ENCODE data around the gene CYP2C18. TPM values are rescaled to one million over a fixed set of nuclear protein-coding genes. Genes with fewer than 3 reads are reported as not detected.
"Not testable (repeated sequence)": the region's sequence is repeated elsewhere in the genome, so short reads cannot be mapped to it uniquely, and the experiment has no call there.

The CYP2C18 gene
- total RNA-seq: under 1 TPM in 2 of 8 experiments, not detected in 6; 0.17 to 0.31 TPM

GRCh38 chr10:94683214-94684054, at the start of gene CYP2C18:
Gene CYP2C18 (plus strand): TSS chr10:94683729. CDS start chr10:94683820, 91 bp downstream.
- in situ Hi-C loops (cut with MboI; ENCODE audit: low pct_unique_long_range_greater_than_20kb in 2 of 9, low sequenced_read_pairs in 9 of 9, unreplicated experiment in 9 of 9): no loop called here
- 33 to 100% (median 76%) methylated on average over 1 to 9 of the region's 10 CpGs for WGBS, 10 experiments
- Histone ChIP-seq H3K4me3 (no peak within 1 kb of the TSS), H3K27ac (no peak within 1 kb of the TSS), H3K4me1 (replicated peaks in 1 of 2) (no peaks in the 10 kb centered on the region)
- ATAC-seq (replicated peaks in 6 of 8): peak in 1 of 8 experiments; percentile 28

GRCh38 chr10:94638097-94638496, 45.4 kb upstream of the CYP2C18 start:
- H3K4me3 ChIP-seq; ATAC-seq (replicated peaks in 6 of 8): not testable (repeated sequence)
- 51 to 100% (median 93%) methylated on average over 2 to 4 of the region's 4 CpGs; no CpG with 5 or more reads in 1 of the 10 experiments for WGBS, 10 experiments

GRCh38 chr10:94639902-94640301, 43.6 kb upstream of the CYP2C18 start:
- in situ Hi-C loops (cut with MboI; ENCODE audit: low pct_unique_long_range_greater_than_20kb in 2 of 9, low sequenced_read_pairs in 9 of 9, unreplicated experiment in 9 of 9): loop anchor here in 3 of 9 experiments (25.0 kb wide), 2 partner anchors 597 to 722 kb away; no protein-coding TSS in a partner anchor
- Histone ChIP-seq H3K27ac (no peak overlapping the region), H3K4me3 (no peak overlapping the region), H3K4me1 (replicated peaks in 1 of 2) (no peaks in the 10 kb centered on the region)
- ATAC-seq (replicated peaks in 6 of 8): no peak
- WGBS, 10 experiments: 80 to 87% (median 84%) methylated on average over 1 to 5 of the region's 8 CpGs; no CpG with 5 or more reads in 7 of the 10 experiments

More at GRCh38 chr10:94638097-94638496, 45.4 kb upstream of the CYP2C18 start:
- not testable (repeated sequence) for H3K27ac ChIP-seq; H3K4me1 ChIP-seq (replicated peaks in 1 of 2)
- in situ Hi-C loops (cut with MboI; ENCODE audit: low pct_unique_long_range_greater_than_20kb in 2 of 9, low sequenced_read_pairs in 9 of 9, unreplicated experiment in 9 of 9): loop anchor here in 3 of 9 experiments (25.0 kb wide), 2 partner anchors 599 to 724 kb away; no protein-coding TSS in a partner anchor

GRCh38 chr10:94640562-94640961, 43.0 kb upstream of the CYP2C18 start:
- Histone ChIP-seq H3K4me3 (no peak overlapping the region), H3K4me1 (replicated peaks in 1 of 2) (no peaks in the 10 kb centered on the region), H3K27ac (no peak overlapping the region)
- no peak for ATAC-seq (replicated peaks in 6 of 8)
- 13 to 88% (median 47%) methylated on average over 1 to 3 of the region's 3 CpGs; no CpG with 5 or more reads in 4 of the 10 experiments for WGBS, 10 experiments
- in situ Hi-C loops (cut with MboI; ENCODE audit: low pct_unique_long_range_greater_than_20kb in 2 of 9, low sequenced_read_pairs in 9 of 9, unreplicated experiment in 9 of 9): loop anchor here in 3 of 9 experiments (25.0 kb wide), 2 partner anchors 597 to 722 kb away; no protein-coding TSS in a partner anchor

GRCh38 chr10:94641480-94641879, 42.0 kb upstream of the CYP2C18 start:
- in situ Hi-C loops (cut with MboI; ENCODE audit: low pct_unique_long_range_greater_than_20kb in 2 of 9, low sequenced_read_pairs in 9 of 9, unreplicated experiment in 9 of 9): loop anchor here in 3 of 9 experiments (25.0 kb wide), 2 partner anchors 596 to 721 kb away; no protein-coding TSS in a partner anchor
- no peak overlapping the region for H3K4me3 ChIP-seq
- no peaks in the 10 kb centered on the region for H3K4me1 ChIP-seq (replicated peaks in 1 of 2)
- no peak for ATAC-seq (replicated peaks in 6 of 8)
- H3K27ac ChIP-seq: no peak overlapping the region
- 39 to 96% (median 74%) methylated on average over 2 to 4 of the region's 4 CpGs; no CpG with 5 or more reads in 2 of the 10 experiments for WGBS, 10 experiments

GRCh38 chr10:94644352-94644751, 39.2 kb upstream of the CYP2C18 start:
- in situ Hi-C loops (cut with MboI; ENCODE audit: low pct_unique_long_range_greater_than_20kb in 2 of 9, low sequenced_read_pairs in 9 of 9, unreplicated experiment in 9 of 9): loop anchor here in 3 of 9 experiments (25.0 kb wide), 2 partner anchors 593 to 718 kb away; no protein-coding TSS in a partner anchor
- 14 to 100% (median 92%) methylated on average over 1 of the region's 1 CpG; no CpG with 5 or more reads in 1 of the 10 experiments for WGBS, 10 experiments
- no peak for ATAC-seq (replicated peaks in 6 of 8)

GRCh38 chr10:94645285-94645684, 38.2 kb upstream of the CYP2C18 start:
- 0 to 62% (median 46%) methylated on average over 1 to 2 of the region's 2 CpGs; no CpG with 5 or more reads in 4 of the 10 experiments for WGBS, 10 experiments
- no peak overlapping the region for H3K27ac ChIP-seq
- in situ Hi-C loops (cut with MboI; ENCODE audit: low pct_unique_long_range_greater_than_20kb in 2 of 9, low sequenced_read_pairs in 9 of 9, unreplicated experiment in 9 of 9): loop anchor here in 3 of 9 experiments (25.0 kb wide), 2 partner anchors 592 to 717 kb away; no protein-coding TSS in a partner anchor
- ATAC-seq (replicated peaks in 6 of 8): no peak
- no peaks in the 10 kb centered on the region for H3K4me1 ChIP-seq (replicated peaks in 1 of 2)
- no peak overlapping the region for H3K4me3 ChIP-seq

More at GRCh38 chr10:94644352-94644751, 39.2 kb upstream of the CYP2C18 start:
- Histone ChIP-seq H3K4me1 (replicated peaks in 1 of 2) (no peaks in the 10 kb centered on the region), H3K4me3 (no peak overlapping the region), H3K27ac (no peak overlapping the region)

- H3K4me1 ChIP-seq (replicated peaks in 1 of 2); H3K4me3 ChIP-seq; H3K27ac ChIP-seq; ATAC-seq (replicated peaks in 6 of 8); in situ Hi-C loops (cut with MboI; ENCODE audit: low pct_unique_long_range_greater_than_20kb in 2 of 9, low sequenced_read_pairs in 9 of 9, unreplicated experiment in 9 of 9): not testable (repeated sequence)
These were observed 28.3 kb upstream of the CYP2C18 start for GRCh38 chr10:94655201-94655600.

GRCh38 chr10:94663061-94663460, 20.5 kb upstream of the CYP2C18 start:
- H3K27ac ChIP-seq; H3K4me1 ChIP-seq (replicated peaks in 1 of 2); in situ Hi-C loops (cut with MboI; ENCODE audit: low pct_unique_long_range_greater_than_20kb in 2 of 9, low sequenced_read_pairs in 9 of 9, unreplicated experiment in 9 of 9); H3K4me3 ChIP-seq; ATAC-seq (replicated peaks in 6 of 8): not testable (repeated sequence)
- WGBS, 10 experiments: 33 to 92% (median 70%) methylated on average over 1 to 2 of the region's 4 CpGs; no CpG with 5 or more reads in 4 of the 10 experiments

- no peak for ATAC-seq (replicated peaks in 6 of 8)
- Histone ChIP-seq H3K27ac (no peak overlapping the region), H3K4me3 (no peak overlapping the region), H3K4me1 (replicated peaks in 1 of 2) (no peaks in the 10 kb centered on the region)
- in situ Hi-C loops (cut with MboI; ENCODE audit: low pct_unique_long_range_greater_than_20kb in 2 of 9, low sequenced_read_pairs in 9 of 9, unreplicated experiment in 9 of 9): no loop called here
- 8 to 91% (median 79%) methylated on average over 2 to 6 of the region's 6 CpGs for WGBS, 10 experiments
These were observed 17.0 kb upstream of the CYP2C18 start for GRCh38 chr10:94666391-94667102.

GRCh38 chr10:94673614-94674321, 9.8 kb upstream of the CYP2C18 start:
- no peaks in the 10 kb centered on the region for H3K4me1 ChIP-seq (replicated peaks in 1 of 2)

GRCh38 chr10:94676496-94676895, 7.0 kb upstream of the CYP2C18 start:
- WGBS, 10 experiments: 40 to 100% (median 92%) methylated on average over 2 of the region's 2 CpGs; no CpG with 5 or more reads in 5 of the 10 experiments
- H3K27ac ChIP-seq: no peak overlapping the region
- no peaks in the 10 kb centered on the region for H3K4me1 ChIP-seq (replicated peaks in 1 of 2)
- no peak overlapping the region for H3K4me3 ChIP-seq
- ATAC-seq (replicated peaks in 6 of 8): no peak
- in situ Hi-C loops (cut with MboI; ENCODE audit: low pct_unique_long_range_greater_than_20kb in 2 of 9, low sequenced_read_pairs in 9 of 9, unreplicated experiment in 9 of 9): no loop called here

More at GRCh38 chr10:94673614-94674321, 9.8 kb upstream of the CYP2C18 start:
- no peak overlapping the region for H3K4me3 ChIP-seq
- 22 to 100% (median 75%) methylated on average over 1 of the region's 1 CpG; no CpG with 5 or more reads in 4 of the 10 experiments for WGBS, 10 experiments
- no peak overlapping the region for H3K27ac ChIP-seq
- ATAC-seq (replicated peaks in 6 of 8): peak in 6 of 8 experiments; percentile 30 to 98 (median 86)
- in situ Hi-C loops (cut with MboI; ENCODE audit: low pct_unique_long_range_greater_than_20kb in 2 of 9, low sequenced_read_pairs in 9 of 9, unreplicated experiment in 9 of 9): no loop called here
